Measurements from ENCODE around the gene ELOVL7.

ELOVL7 gene

DNA sequence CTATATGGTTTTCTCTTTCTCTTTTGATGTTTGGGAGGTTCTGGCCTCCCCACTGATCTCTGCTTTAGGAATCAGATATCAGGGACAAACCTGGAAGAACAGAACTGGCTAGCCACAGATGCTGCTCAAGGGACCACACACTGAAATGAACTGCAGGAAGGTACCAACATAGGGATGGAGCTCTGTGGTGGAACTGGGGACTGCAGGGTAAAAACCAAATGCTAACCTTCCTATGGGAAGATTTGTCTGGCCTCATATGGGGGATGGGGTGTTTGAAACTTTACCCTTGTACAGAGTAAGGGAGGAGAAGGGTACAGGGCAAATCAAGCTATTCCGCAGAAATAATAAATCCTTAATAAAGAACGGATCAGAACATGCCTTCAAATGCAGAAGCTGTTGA is 49.4 kb downstream of the ELOVL7 start:
- Histone ChIP-seq H3K4me3 (ENCODE audit: low read depth in 1 of 2, low read length in 1 of 2) (no peak overlapping the region), H3K9me3 (no peaks in the 10 kb centered on the region), H3K4me1 (ENCODE audit: control insufficient read depth in 1 of 2, insufficient read depth in 1 of 2, low read depth in 1 of 2, low read length in 1 of 2) (no peaks in the 10 kb centered on the region), H3K27me3 (no peaks in the 10 kb centered on the region), H3K36me3 (no peaks in the 10 kb centered on the region), H3K27ac (no peak overlapping the region)
- TF ChIP-seq CTCF (IDR thresholded peaks at IDR 0.05) = no peak

- no peaks in the 10 kb centered on the region for H3K27me3 ChIP-seq
- no peak overlapping the region for H3K4me3 ChIP-seq (ENCODE audit: low read depth in 1 of 2, low read length in 1 of 2)
- TF ChIP-seq CTCF (IDR thresholded peaks at IDR 0.05) = no peak
- no peaks in the 10 kb centered on the region for H3K36me3 ChIP-seq
- H3K9me3 ChIP-seq = no peaks in the 10 kb centered on the region
- no peaks in the 10 kb centered on the region for H3K4me1 ChIP-seq (ENCODE audit: control insufficient read depth in 1 of 2, insufficient read depth in 1 of 2, low read depth in 1 of 2, low read length in 1 of 2)
- no peak overlapping the region for H3K27ac ChIP-seq
These were observed 51.6 kb downstream of the ELOVL7 start for GRCh38 chr5:60792438-60792837.

DNA sequence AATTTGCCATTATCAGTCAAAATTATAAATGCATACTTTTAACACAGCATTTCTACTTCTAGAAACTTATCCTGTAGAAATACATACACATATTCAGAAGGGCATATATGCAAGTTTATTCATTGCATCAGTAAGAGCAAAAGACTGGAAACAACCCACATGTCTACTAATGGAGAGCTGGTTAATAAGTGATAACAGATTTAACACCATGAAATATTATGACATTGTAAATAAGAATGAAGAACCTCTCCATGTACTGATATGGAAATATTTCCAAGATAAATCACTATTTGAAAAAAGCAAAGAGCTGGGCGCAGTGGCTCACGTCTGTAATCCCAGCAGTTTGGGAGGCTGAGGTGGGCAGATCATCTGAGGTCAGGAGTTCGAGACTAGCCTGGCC is 54.5 kb downstream of the ELOVL7 start:
- H3K4me1 ChIP-seq (ENCODE audit: control insufficient read depth in 1 of 2, insufficient read depth in 1 of 2, low read depth in 1 of 2, low read length in 1 of 2) = no peaks in the 10 kb centered on the region
- no peaks in the 10 kb centered on the region for H3K27me3 ChIP-seq
- H3K4me3 ChIP-seq (ENCODE audit: low read depth in 1 of 2, low read length in 1 of 2) = no peak overlapping the region
- TF ChIP-seq CTCF (IDR thresholded peaks at IDR 0.05) = no peak
- H3K27ac ChIP-seq = no peak overlapping the region
- no peaks in the 10 kb centered on the region for H3K36me3 ChIP-seq
- no peaks in the 10 kb centered on the region for H3K9me3 ChIP-seq

DNA sequence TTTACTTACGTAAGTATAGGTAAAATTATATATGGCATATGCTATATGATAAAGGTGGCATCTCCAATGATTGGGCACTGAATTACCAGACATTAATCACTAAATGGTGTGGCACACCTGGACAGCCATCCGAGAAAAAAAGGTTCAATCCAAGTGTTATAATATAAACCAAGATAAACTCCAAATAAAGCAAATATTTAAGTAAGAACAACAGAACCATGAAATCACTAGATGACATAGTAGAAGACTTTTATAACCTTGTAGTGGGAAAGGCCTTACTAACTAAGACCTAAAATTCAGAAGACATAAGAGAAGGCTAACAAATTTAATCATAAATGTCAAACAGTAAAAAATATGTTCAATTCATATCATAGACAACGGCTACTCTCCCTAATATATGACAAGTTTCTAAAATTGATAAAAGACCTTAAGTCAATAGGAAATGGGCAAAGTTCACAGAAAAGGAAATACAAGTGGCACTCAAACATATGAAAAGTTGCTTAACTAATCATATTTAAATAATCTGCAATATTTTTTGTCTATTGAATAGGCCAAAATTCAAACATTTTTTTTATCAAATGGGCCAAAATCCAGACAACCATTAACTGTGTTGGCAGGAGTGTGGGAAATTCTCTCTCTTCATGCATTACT is 55.1 kb downstream of the ELOVL7 start:
- H3K36me3 ChIP-seq = no peaks in the 10 kb centered on the region
- H3K9me3 ChIP-seq = no peaks in the 10 kb centered on the region
- H3K4me3 ChIP-seq (ENCODE audit: low read depth in 1 of 2, low read length in 1 of 2) = no peak overlapping the region
- no peaks in the 10 kb centered on the region for H3K4me1 ChIP-seq (ENCODE audit: control insufficient read depth in 1 of 2, insufficient read depth in 1 of 2, low read depth in 1 of 2, low read length in 1 of 2)
- H3K27me3 ChIP-seq = no peaks in the 10 kb centered on the region
- H3K27ac ChIP-seq = no peak overlapping the region
- no peak for TF ChIP-seq CTCF (IDR thresholded peaks at IDR 0.05)

DNA sequence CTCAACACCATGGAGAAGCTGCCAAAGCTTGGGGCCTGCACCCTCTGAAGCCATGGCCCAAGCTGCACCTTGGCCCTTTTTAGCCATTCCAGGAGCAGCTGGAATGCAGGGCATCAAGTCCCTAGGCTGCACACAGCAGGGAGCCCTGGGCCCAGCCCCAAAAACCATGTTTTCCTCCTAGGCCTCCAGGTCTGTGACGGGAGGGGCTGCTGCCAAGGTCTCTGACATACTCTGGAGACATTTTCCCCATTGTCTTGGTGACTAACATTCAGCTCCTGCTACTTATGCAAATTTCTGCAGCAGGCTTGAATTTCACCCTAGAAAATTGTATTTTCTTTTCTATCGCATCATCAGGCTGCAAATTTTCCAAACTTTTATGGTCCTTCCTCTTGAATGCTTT is 64.6 kb downstream of the ELOVL7 start:
- Histone ChIP-seq H3K9me3 (no peaks in the 10 kb centered on the region), H3K27ac (no peak overlapping the region)
- TF ChIP-seq CTCF (IDR thresholded peaks at IDR 0.05) = no peak

DNA sequence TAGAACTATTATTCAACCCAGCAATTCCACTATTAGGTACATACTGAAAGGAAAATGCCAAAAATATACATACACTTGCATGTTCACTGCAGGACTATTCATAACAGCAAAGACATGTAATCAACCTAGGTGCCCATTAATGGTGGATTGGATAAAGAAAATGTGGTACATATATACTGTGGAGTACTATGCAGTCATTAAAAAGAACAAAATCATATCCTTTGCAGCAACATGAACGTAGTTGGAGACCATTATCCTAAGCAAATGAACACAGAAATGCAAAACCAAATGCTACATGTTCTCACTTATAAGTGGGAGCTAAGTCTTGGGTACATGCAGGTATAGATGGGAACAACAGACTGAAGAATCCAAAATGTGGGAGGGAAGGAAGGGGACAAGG is 67.7 kb downstream of the ELOVL7 start:
- Histone ChIP-seq H3K36me3 (no peaks in the 10 kb centered on the region), H3K27ac (no peak overlapping the region)

More for the DNA sequence above, 64.6 kb downstream of the ELOVL7 start:
- Histone ChIP-seq H3K4me1 (ENCODE audit: control insufficient read depth in 1 of 2, insufficient read depth in 1 of 2, low read depth in 1 of 2, low read length in 1 of 2) (no peaks in the 10 kb centered on the region), H3K27me3 (no peaks in the 10 kb centered on the region), H3K36me3 (no peaks in the 10 kb centered on the region), H3K4me3 (ENCODE audit: low read depth in 1 of 2, low read length in 1 of 2) (no peak overlapping the region)

More for the DNA sequence above, 67.7 kb downstream of the ELOVL7 start:
- Histone ChIP-seq H3K4me3 (ENCODE audit: low read depth in 1 of 2, low read length in 1 of 2) (no peak overlapping the region), H3K4me1 (ENCODE audit: control insufficient read depth in 1 of 2, insufficient read depth in 1 of 2, low read depth in 1 of 2, low read length in 1 of 2) (no peaks in the 10 kb centered on the region), H3K9me3 (no peaks in the 10 kb centered on the region), H3K27me3 (no peaks in the 10 kb centered on the region)
- TF ChIP-seq CTCF (IDR thresholded peaks at IDR 0.05) = no peak

Measured in neutrophil (primary cell).